HG02981 (cell line): Measurements from ENCODE around the gene PLCXD1.
"Not testable (repeated sequence)": the region's sequence is repeated elsewhere in the genome, so short reads cannot be mapped to it uniquely, and the experiment has no call there.

Experiments used
- ATAC-seq: cut with Tn5 transposase; IDR thresholded peaks from one replicate; pipeline ENCODE4 v1.9.1; 2021; ENCODE audit warnings: mild to moderate bottlenecking, moderate library complexity; ENCODE audit not compliant: unreplicated experiment

PLCXD1 gene, protein sequence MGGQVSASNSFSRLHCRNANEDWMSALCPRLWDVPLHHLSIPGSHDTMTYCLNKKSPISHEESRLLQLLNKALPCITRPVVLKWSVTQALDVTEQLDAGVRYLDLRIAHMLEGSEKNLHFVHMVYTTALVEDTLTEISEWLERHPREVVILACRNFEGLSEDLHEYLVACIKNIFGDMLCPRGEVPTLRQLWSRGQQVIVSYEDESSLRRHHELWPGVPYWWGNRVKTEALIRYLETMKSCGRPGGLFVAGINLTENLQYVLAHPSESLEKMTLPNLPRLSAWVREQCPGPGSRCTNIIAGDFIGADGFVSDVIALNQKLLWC

DNA sequence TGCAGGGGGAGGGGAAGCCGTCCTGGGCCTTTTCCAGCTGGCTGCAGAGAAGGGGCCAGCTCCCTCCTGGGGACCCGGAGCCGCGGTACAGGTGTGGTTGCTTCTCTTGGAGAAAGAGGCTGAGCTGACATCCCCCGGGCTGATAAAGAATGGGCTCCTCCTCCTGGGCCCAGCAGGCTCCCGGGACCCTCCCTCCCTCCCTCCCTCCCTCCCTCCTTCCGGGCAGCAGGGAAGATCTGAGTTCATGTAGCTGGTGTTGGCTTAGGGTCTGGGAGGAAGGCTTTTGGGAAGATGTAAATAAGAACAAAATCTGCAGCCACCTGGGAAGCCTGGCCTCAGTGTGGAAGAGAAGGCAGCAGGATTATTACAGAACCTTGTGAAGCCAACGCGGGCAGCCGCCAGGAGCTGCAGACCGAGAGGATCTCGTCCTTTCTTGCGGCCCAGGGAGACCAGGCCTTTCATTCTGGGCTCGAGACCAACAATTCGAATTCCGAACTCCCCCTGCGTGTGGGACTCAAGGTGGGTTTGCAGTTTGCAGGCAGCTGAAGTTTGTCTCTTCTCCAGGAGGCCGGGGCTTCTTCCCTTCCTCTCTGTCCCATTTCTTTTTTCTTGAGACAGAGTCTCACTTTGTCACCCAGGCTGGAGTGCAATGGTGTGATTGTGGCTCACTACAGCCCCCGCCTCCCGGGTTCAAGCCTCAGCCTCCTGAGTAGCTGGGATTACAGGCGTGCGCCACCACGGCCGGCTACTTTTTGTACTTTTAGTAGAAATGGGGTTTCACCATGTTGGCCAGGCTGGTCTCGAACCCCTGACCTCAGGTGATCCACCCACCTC lies at the start of gene PLCXD1:
PLCXD1 (plus strand) TSS at position 216 of the 834 bp plus-strand sequence. CDS start 2,807 bp downstream, outside the sequence.
- no peak for ATAC-seq

DNA sequence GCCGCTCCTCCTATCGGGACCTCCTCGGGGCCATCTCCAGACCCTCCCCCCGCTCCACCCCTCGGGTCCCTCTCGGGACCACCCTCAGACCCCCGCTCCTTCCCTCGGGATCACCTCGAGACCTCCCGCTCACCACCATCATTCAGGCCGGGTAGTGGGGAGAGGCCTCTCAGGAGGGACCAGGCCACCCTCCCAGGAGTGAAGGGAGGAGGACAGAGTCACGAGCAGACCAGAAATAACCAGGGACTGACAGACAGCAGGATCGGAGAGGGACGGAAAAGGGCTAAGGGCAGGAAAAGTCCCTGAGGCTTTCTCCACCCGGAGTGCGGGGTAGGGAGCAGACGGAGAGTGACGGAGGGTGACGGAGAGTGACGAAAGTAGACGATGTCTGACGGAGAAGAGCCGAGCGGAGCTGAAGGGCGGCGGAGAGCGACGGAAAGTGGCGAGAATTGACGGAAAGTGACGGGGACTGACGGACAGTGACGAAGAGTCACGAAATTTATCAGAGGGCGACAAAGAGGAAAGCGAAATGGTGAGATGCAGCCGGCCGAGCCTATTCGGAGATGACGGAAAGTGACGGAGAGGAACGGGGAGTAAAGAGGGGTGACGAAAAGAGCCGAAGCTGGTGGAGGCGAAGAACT lies 49.4 kb upstream of the PLCXD1 start:
- ATAC-seq = peak; percentile 89

DNA sequence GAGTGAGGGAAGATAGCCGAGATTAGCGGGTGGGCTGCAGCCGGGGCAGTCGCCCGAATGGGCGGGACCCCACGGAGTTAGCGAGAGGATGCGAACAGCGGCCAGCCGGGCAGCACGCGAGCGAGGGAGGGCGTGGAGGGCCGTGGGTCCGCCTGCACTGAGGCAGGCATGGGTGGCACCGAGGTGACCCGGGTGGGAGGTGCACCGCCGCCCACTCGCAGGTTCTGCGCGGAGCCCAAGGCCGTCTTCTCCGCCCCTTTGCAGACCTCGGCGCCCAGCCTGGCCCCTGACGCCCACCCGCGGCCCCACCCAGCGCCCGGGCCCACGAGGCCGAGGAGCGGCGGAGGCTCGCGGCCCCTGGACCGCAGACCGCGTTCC lies 48.9 kb upstream of the PLCXD1 start:
- ATAC-seq = peak; percentile 21

GRCh38 chrX:236201-236600 lies 45.0 kb upstream of the PLCXD1 start:
- ATAC-seq = not testable (repeated sequence)

DNA sequence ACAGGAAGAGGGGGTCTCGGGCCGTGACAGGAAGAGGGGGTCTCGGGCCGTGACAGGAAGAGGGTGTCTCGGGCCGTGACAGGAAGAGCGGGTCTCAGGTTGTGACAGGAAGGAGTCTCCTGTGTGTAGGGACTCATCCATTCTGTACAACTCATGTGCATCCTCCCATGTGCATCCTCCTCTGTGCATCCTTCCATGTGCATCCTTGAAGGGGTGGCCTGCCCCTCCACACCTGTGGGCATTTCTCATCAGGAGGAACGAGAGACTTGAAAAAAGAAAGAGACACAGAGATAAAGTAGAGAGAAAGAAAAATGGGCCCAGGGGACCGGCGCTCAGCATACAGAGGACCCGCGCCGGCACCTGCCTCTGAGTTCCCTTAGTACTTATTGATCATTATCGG lies 30.2 kb upstream of the PLCXD1 start:
- ATAC-seq = no peak

DNA sequence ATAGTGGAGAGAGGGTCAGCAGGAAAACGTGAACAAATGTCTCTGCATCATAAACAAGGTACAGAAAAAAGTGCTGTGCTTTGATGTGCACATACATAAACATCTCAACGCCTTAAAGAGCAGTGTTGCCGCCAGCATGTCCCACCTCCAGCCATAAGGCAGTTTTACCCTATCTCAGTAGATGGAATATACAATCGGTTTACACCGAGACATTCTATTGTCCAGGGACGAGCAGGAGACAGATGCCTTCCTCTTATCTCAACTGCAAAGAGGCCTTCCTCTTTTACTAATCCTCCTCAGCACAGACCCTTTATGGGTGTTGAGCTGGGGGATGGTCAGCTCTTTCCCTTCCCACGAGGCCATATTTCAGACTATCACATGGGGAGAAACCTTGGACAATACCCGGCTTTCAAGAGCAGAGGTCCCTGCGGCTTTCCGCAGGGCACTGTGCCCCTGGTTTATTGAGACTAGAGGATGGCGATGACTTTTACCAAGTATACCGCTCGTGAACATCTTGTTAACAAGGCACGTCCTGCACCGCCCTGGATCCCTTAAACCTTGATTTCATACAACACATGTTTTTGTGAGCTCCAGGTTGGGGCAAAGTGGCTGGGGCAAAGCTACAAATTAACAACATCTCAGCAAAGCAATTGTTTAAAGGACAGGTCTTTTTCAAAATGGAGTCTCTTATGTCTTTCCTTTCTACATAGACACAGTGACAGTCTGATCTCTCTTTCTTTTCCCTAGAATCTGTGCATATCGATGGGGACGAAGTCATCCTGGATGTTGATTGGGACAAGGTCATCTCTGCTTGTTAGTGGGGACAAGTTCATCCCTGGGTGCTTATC lies 29.6 kb upstream of the PLCXD1 start:
- not testable (repeated sequence) for ATAC-seq

DNA sequence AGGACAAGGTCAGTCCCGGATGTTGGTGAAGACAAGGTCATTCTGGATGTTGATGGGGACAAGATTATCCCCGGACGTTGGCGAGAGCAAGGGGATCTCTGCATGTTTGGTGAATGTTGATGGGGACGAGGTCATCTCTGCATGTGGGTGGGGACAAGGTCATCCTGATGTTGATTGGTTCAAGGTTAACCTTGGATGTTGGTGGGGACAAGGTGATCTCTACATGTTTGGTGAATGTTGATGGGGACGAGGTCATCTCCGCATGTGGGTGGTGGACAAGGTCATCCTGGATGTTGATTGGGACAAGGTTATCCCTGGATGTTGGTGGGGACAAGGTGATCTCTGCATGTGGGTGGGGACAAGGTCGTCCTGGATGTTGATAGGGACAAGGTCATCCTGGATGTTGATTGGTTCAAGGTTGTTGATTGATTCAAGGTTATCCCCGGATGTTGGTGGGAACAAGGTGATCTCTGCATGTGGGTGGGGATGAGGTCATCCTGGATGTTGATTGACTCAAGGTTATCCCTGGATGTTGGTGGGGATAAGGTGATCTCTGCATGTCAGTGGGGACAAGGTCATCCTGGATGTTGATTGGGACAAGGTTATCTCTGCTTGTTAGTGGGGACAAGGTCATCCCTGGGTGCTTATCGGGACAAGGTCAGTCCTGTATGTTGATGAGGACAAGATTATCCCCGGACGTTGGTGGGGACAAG lies 28.8 kb upstream of the PLCXD1 start:
- no peak for ATAC-seq

DNA sequence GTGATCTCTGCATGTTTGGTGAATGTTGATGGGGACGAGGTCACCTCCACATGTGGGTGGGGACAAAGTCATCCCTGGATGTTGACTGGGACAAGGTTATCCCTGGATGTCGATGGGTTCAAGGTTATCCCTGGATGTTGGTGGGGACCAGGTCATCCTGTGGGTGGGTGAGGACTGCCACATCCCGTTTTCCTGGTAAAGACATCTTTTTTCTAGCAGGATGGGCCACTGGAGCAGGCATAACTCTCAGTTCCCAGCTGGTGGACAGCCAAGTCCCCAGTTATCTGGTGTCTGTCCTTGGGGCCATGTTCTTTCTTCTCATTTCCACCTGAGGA lies 28.3 kb upstream of the PLCXD1 start:
- ATAC-seq = no peak

- no peak for ATAC-seq
These were observed 27.5 kb upstream of the PLCXD1 start for GRCh38 chrX:253451-254297.

DNA sequence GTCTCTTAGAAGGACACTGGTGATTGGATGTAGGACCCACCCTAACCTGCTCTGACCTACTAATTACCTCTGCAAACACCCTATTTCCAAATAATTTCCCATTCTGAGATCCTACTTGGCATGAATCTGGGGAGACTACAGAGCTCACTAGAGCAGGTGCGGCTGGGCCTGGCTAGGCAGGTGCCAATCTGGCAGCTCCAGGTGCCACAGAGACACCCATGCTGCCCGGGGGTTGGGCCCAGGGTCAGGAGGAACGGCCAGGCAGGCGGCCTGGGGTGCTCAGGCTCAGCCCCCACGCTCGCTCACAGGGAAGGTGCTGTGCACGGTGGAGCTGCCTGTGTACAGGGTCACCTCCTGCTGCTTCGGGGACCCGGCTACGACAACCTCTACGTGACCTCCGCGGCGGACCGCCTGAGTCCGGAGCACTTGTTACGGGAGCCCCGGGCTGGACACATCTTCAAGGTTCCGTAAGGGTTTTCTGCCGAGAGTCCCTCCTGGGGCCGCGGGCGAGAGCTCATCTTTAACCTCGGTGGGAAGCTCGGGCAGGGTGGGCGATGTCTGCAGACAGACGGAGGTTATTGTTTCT lies 26.5 kb upstream of the PLCXD1 start:
- no peak for ATAC-seq

- ATAC-seq = no peak
These were observed 25.3 kb upstream of the PLCXD1 start for GRCh38 chrX:255923-256331.

GRCh38 chrX:257054-257453 lies 24.1 kb upstream of the PLCXD1 start:
- not testable (repeated sequence) for ATAC-seq

GRCh38 chrX:257681-258289 lies 23.4 kb upstream of the PLCXD1 start:
- no peak for ATAC-seq

DNA sequence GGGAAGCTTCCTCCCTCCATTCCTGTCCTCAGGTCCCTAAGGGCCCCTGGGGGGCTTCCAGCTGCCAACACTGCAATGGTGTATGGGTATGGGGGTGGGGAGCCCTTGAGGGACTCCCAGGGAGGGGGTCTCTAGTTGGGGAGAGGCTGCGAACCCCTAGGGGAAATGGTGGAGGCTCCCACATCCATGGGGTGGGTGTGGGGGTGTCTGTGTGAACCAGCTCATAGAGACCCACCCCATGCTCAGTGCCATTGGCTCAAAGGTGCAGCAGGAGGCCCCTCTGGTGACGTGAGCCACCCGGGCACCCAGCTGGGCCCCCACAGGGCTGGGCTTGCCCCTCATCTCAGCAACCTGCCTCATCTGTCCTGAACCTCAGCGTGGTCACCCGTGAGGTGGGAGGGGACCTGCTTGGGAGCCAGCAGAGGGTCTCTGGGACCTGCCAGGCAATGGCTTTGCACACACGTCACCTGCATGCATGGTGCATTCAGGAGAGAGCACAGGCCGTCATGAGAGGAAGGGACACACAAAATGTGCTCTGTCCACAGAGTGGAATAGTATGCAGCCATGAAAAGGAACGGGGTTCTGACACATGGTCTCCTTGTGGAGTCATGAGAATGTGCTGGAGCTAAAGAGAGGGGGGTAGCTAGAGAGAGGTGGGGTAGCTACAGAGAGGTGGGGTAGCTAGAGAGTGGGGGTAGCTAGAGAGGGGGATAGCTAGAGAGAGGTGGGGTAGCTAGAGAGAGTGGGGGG lies 22.7 kb upstream of the PLCXD1 start:
- ATAC-seq = no peak

- no peak for ATAC-seq
These were observed 21.4 kb upstream of the PLCXD1 start for GRCh38 chrX:259692-260355.

DNA sequence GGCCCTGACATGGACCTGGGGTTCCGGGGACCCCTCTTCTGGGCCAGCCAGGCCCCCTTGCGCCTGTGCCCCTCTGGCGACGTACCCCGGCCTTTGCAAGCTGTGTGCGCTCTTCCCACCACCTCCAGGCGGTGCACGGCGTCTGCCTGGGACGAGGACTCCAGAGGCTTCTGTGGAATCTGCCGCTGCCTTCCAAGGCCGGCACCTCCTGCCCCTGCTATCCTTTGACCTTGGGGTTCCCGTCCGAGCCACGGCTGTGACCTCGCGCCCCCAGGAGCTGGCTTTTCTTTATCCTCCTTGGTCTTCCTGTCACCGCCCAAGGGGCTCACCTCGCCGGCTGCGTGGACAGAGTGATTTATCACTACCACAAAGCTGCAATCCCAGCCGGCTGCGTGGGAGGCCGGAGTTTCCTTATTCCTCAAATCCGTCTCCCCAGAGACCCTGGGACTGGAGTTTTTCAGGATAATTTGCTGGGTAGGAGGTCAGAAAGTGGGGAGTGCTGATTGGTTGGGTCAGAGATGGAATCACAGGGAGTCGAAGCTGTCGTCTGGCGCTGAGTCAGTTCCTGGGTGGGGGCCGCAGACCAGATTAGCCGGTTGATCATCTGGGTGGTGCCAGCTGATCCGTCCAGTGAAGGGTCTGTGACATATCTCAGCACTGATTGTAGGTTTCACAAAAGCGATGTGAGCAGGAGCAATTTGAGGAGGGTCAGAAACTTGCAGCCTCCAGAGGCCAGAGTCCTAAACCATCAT lies 19.8 kb upstream of the PLCXD1 start:
- ATAC-seq = no peak

DNA sequence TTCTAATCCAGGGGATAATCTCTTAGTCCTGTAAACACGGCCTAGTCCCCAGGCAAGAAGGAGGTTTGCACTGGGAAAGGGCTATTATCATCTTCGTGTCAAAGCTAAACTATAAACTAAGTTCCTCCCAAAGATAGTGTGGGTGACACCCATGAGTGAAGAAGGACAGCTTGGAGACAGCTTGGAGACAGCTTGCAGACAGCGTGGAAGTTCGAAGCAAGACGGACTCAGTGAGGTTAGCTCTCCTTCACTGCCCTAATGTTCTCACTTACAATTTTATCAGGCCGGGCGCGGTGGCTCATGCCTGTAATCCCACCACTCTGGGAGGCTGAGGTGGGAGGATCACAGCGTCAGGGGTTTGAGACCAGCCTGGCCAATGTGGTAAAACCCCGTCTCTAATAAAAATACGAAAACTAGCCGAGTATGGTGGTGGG lies 19.2 kb upstream of the PLCXD1 start:
- ATAC-seq = no peak
